ENCODE measurements around the gene LRRC58.

- TF ChIP-seq CTCF (IDR thresholded peaks at IDR 0.05), result no peak
- no peak for TF ChIP-seq POLR2A (IDR thresholded peaks at IDR 0.05)
- TF ChIP-seq POLR2AphosphoS5 (IDR thresholded peaks at IDR 0.05), result no peak
These were observed 10.6 kb downstream of the LRRC58 start for GRCh38 chr3:120338517-120338916.
